GM12875 (cell line): ENCODE data around the gene AOAH.
"Not testable (repeated sequence)": the region's sequence is repeated elsewhere in the genome, so short reads cannot be mapped to it uniquely, and the experiment has no call there.

Source experiments
- H3K4me3 ChIP-seq: one replicate; pipeline ENCODE4 v1.5.1; 2011; ENCODE audit warnings: low read depth, low read length, control low read depth
- CTCF ChIP-seq: IDR thresholded peaks from 2 replicates; pipeline ENCODE4 v1.5.1; 2011; ENCODE audit warnings: low read depth, mild to moderate bottlenecking, control low read depth, inconsistent platforms, low read length, moderate library complexity, borderline replicate concordance; ENCODE audit not compliant: insufficient read depth

The AOAH gene

DNA sequence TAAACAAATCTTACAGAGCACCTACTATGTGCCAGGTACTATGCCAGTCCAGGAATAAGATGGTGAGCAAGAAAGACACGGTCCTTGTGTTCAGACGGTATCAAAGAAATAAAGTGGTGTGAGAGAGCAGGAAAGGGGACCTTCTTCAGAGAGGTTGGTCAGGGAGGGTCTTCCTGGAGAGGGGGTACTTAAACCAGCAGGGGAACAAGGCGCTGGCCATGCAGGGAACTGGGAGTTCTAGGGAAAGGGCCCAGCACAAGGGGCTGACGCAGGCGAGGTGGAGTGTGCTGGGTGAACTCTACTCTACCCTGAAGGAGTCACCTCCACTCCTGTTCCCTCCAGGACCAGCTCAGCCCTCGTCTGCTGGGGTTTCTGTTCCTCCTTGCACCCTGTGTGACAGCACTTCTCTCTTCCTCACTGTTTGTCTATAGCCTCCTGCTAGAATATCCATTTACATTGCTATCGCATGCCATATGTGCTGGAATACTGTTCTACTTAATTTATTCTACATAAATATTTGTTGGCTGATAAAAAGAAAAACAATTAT, 73.5 kb downstream of the AOAH start:
- H3K4me3 ChIP-seq, result no peak overlapping the region
- no peak for TF ChIP-seq CTCF

- no peak overlapping the region for H3K4me3 ChIP-seq
- TF ChIP-seq CTCF, result no peak
Observed at GRCh38 chr7:36650320-36650719, 74.0 kb downstream of the AOAH start.

DNA sequence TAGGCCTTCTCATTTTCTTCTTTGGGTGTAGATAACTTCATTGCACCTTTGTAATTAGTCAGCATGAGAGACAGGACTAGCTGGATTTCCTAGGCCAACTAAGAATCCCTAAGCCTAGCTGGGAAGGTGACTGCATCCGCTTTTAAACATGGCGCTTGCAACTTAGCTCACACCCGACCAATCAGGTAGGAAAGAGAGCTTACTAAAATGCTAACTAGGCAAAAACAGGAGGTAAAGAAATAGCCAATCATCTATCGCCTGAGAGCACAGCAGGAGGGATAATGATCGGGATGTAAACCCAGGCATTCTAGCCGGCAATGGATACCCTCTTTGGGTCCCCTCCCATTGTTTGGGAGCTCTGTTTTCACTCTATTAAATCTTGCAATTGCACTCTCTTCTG, 75.0 kb downstream of the AOAH start:
- not testable (repeated sequence) for H3K4me3 ChIP-seq

DNA sequence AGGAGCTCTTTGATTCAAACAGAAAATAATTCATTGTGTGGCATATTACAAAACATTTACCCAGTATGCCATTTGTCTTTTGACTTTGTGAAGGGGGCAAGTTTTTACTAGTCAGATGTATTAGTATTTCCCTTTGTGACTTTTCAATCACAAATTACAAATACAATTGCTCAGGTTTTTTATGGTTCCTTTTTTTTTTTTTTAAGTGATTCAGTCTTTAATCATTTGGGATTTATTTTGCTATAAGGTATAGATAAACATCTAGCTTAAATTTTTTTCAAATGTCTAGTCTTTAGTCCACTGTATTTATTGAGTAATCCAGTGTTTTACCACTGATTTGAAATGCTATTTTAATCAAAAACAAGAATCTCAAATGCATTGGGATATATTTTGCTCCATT, 75.9 kb downstream of the AOAH start:
- TF ChIP-seq CTCF, result no peak
- no peak overlapping the region for H3K4me3 ChIP-seq

DNA sequence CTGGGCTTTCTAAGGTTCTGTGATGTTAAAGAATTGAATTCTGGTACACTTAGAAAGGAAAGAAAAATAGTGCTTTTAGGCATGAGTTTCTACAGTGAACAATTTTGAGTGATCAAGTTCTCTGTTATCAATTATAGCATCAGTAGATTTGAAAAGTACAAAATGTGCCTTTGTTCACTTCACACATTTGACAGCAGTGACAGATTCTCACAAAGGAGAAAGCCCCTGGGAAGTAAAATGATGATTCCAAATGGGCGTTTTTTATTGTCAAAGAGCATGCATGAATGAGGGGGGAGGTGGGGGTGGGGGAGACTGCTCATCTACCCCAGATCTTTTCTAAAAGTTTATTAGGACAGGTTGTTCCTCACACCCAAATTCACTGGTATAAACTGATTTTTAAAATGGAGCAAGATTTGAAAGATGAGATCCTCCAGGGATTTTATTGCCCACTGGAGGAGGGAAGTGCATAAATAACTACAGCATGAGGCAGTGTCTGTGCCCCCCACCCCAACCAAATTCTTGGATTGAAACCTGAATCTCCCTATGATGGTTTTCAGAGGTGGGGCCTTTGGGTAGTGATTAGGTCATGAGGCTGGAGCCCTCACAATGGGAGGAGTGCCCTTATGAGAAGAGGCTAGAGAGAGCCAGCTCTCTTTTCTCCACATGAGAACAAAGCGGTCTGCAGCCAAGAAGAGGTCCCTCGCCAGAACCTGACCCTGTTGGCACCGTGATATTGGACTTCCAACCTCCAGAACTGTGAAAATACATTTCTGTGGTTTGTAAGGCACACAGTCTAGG, 79.5 kb downstream of the AOAH start:
- no peak overlapping the region for H3K4me3 ChIP-seq
- no peak for TF ChIP-seq CTCF

- no peak for TF ChIP-seq CTCF
- no peak overlapping the region for H3K4me3 ChIP-seq
Observed at GRCh38 chr7:36642414-36642813, 81.9 kb downstream of the AOAH start.

GRCh38 chr7:36642010-36642409, 82.3 kb downstream of the AOAH start:
- no peak overlapping the region for H3K4me3 ChIP-seq
- TF ChIP-seq CTCF, result no peak

GRCh38 chr7:36640682-36641081, 83.6 kb downstream of the AOAH start:
- no peak for TF ChIP-seq CTCF
- H3K4me3 ChIP-seq, result no peak overlapping the region
